HG02870 (cell line): ENCODE data around the gene TLR8.

Source experiments
- ATAC-seq: cut with Tn5 transposase; IDR thresholded peaks from one replicate; pipeline ENCODE4 v1.9.1; 2021; ENCODE audit warnings: mild to moderate bottlenecking, moderate library complexity; ENCODE audit not compliant: unreplicated experiment

TLR8 gene

DNA sequence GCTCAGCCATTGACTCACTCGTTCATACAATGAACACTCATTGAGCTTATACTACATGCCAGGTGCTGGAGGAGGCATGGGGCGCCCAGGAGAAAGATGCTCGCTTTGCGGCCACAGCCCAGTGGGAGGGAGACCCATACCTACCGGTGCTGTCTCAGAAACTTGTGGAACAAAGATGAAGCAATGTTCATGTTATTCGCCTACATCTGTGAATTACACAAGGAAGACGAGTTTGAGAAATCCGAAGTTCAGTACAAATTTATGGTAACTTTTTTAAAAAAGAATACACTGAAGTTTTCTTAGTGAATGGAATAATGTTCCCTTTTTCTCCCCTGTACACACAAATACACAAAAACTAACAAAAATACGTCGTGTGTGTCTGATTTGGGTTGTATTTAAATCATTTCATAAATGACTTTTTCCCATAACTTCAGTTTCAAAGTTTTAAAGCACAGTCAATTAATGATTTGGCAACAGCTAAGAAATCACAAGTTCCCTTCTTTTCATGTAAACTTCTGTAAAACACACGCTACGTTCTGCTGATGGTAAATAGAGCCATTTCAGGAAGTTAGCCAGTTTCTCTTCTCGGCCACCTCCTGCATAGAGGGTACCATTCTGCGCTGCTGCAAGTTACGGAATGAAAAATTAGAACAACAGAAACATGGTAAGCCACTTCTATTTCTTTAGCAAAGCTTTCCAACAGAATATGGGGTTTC is at the start of gene TLR8:
Gene TLR8 (plus strand): TSS at position 575 of the 716 bp plus-strand sequence. CDS start 87 bp downstream, at position 662.
- ATAC-seq: no peak

DNA sequence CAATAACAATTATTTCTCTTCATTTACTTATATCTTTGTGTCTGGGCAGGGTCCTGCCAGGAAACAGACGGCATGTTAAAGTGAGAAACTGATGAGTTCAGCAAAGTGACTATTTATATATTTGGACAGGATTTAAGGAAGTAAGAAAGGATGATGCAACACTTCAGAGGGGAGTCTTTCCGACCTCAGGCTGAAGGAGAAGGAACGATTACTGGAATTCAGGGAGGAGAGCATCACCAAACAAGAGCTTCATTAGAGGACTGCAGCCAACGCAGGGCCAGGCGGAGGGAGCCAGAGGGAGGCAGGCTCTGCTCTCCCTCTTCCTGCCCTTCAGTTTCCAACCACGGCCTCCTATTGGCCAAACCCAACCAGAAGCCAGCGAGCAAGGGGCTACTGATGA is 41.1 kb upstream of the TLR8 start:
- no peak for ATAC-seq

DNA sequence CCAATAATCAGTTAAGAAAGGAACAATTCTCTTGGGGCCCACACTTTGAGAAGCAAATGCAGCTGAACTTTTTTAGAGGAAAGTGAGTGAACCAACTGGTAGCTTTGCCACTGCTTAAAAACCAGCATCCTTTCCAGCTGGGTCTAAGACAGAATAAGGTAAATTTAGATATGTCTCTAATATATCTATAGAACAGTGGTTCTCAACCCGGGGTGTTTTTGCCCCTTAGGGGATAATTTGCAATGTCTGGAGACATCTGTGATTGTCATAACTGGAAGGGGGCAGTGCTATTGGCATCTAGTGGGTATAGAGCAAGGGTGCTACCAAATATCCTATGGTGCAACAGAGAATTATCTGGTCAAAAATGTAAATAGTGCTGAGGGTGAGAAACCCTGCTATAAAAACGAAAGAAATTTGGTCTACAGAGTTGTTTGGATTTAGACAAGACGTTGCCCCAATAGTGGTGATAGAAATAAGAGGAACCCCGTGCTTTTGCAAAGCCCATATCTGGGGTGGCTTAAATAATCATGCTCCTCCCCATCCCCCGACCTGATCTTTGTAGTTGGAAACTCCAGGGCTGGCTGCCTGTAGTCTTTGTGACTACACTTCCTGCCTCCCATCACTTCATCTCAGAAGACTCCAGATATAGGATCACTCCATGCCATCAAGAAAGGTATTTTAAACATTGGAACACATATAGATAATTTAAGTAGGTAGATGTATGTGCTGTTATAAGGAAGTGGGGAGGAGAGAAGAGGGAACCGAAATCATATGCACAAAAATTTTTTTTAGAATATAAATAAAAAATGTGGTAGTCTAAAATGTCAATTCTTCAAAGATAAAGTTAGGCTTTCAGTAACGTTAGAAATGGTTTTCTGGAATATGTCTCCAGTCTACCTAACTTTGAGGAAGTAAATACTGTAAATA is 39.7 kb upstream of the TLR8 start, which contains the start of gene TLR7:
Gene TLR7 (plus strand): TSS at position 622 of the 927 bp plus-strand sequence. CDS start 507 bp downstream, outside the sequence.
- no peak for ATAC-seq

DNA sequence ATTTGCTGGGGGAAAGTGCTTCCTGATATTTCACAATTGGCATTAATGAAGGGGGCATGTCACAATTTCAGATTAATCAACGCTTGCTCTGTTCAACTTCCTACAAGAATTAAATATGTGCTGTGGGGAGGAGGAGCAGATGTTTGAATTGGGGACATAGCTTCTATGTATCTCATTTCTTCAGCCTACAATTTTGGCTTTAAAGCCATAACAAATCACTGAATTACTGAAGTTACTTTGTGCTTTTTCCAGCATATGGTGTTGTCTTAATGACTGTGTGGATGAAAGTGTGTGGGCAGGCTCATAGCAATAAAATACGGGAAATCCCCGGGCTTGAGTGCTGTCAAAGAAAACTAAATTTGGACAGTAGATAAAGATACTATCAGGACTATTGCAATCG is 38.7 kb upstream of the TLR8 start:
- no peak for ATAC-seq

DNA sequence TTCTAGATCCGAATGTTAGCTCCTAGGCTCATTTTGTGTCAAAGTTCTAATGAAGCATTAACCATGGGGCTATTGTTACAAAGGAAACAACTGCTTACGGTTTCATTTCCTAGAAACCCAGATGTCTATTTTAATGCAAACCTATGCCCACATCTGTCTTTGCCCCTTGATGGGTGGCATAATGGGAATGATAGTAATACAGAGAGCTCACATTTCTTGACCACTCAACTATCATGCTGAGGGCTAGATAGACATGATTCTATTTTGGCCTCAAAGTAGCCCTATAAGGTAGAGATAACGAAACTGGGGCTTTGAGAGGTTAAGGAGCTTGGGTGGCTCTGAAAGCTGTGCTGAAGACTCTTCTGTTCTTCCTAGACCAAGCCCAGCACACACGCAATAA is 37.7 kb upstream of the TLR8 start:
- ATAC-seq: no peak

DNA sequence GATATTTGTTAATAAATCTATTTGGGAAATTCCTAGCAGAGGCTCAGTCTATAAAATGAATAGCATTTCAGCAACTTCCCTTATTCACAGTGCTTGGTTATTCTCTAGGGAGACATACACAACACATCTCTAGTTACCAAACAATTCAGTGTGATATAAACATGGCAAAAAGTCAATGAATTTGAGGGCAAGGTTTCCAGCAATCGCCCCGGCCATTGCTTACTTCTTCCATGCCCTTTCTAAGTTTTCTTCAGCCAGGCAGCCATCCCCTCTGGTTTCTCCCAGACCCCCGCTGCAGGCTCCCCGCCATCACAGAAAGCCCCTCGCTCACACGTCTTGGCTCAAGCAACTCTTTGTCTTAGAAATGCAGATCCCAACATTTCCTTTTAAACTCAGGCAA is 35.2 kb upstream of the TLR8 start:
- ATAC-seq: no peak

DNA sequence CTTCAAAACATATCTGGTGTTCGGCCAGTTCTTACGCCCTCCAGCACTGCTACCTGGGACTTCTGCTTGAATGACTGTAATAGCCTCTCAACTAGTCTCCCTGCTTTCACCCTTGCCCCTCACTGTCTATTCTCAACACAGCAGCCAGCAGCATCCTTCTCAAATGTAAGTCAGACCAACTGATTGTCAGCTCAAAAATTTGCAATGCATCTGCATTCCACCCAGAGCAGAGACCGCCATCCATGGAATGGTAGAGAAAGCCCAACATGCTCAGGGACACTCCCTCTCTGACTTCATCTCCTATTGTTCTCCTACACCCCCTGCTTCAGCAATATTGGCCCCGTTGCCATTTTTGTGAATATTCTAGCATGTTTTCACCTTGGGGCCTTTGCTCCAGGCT is 33.7 kb upstream of the TLR8 start:
- ATAC-seq: no peak

DNA sequence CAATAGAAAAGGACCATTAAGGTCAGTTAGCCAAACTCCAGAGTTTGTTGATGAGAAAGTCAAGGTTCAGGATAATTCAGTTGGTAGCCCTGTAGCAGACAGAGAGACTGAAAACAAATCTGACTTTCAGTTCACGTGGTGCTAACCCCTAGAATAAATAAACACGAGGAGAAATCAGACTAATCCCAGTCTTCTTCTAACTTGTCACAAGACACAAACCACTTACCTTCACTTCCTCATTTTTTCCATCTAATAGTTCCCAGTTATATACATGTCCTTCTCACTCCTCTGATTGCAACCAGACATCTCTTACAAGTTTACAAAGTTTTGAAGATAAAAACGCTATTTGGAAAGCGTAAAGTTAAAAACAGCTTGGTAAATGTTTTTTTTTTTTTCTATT is 31.8 kb upstream of the TLR8 start:
- ATAC-seq: no peak

DNA sequence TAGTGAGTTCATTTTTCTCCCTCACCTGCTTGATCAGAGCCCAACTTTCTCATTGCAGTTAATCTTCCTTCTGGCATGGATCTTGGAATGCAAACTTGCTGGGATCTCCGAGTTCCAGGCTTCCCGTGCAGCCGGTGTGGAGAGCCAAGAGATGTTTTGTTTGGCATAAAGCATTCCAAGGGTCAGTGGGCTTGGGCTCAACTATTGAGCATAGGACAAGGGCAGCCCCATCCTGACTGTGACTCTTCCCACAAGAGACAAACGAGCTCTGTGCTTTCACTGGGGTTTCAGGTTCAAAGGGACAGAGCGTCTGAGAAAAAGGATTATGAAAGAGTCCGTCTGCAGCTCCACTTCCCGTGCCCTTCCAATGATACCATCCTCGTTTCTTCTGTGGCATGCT is 29.0 kb upstream of the TLR8 start:
- no peak for ATAC-seq

DNA sequence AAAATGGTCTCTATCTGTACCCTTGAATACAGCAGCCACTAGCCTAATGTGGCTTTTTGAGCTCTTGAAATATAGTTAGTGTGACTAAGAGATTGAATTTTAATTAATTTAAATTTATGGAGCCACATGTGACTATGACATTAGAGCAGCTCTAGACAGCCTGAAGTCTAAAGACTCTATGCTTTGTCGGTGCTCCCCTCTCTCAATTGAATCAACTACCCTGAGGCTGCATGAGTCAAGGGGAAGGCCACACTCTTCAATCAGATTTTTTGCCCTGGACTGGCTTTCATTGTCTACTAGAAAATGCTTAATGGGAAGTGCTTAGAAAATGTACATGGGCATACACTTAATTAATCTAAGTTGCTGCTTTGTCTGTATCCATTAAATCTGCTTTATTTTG is 27.9 kb upstream of the TLR8 start:
- no peak for ATAC-seq

DNA sequence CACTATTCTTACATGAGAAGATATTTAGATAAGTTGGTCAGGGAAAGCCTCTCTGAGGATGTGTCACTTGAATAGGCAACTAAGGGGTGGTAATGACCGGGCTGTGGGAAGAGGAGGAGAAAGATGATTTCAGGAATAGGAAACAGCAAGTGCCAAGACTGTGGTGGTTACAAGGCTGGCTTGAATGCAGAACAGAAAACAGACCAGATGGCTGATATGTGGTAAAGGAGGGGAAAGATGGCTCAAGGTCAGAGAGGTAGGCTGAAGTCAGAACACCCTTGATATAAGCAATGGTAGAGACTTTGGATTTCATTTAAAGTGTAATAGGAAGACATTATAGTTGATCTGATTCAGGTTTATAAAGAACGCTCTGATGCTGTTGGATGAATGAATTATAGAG is 24.5 kb upstream of the TLR8 start:
- ATAC-seq: no peak

DNA sequence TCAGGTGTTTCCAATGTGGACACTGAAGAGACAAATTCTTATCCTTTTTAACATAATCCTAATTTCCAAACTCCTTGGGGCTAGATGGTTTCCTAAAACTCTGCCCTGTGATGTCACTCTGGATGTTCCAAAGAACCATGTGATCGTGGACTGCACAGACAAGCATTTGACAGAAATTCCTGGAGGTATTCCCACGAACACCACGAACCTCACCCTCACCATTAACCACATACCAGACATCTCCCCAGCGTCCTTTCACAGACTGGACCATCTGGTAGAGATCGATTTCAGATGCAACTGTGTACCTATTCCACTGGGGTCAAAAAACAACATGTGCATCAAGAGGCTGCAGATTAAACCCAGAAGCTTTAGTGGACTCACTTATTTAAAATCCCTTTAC is 20.9 kb upstream of the TLR8 start:
- no peak for ATAC-seq

DNA sequence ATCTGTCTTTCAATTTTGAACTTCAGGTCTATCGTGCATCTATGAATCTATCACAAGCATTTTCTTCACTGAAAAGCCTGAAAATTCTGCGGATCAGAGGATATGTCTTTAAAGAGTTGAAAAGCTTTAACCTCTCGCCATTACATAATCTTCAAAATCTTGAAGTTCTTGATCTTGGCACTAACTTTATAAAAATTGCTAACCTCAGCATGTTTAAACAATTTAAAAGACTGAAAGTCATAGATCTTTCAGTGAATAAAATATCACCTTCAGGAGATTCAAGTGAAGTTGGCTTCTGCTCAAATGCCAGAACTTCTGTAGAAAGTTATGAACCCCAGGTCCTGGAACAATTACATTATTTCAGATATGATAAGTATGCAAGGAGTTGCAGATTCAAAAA is 19.9 kb upstream of the TLR8 start:
- no peak for ATAC-seq

DNA sequence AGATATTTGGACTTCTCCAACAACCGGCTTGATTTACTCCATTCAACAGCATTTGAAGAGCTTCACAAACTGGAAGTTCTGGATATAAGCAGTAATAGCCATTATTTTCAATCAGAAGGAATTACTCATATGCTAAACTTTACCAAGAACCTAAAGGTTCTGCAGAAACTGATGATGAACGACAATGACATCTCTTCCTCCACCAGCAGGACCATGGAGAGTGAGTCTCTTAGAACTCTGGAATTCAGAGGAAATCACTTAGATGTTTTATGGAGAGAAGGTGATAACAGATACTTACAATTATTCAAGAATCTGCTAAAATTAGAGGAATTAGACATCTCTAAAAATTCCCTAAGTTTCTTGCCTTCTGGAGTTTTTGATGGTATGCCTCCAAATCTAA is 19.3 kb upstream of the TLR8 start:
- no peak for ATAC-seq

DNA sequence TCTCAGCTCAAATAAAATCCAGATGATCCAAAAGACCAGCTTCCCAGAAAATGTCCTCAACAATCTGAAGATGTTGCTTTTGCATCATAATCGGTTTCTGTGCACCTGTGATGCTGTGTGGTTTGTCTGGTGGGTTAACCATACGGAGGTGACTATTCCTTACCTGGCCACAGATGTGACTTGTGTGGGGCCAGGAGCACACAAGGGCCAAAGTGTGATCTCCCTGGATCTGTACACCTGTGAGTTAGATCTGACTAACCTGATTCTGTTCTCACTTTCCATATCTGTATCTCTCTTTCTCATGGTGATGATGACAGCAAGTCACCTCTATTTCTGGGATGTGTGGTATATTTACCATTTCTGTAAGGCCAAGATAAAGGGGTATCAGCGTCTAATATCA is 18.7 kb upstream of the TLR8 start:
- ATAC-seq: no peak

DNA sequence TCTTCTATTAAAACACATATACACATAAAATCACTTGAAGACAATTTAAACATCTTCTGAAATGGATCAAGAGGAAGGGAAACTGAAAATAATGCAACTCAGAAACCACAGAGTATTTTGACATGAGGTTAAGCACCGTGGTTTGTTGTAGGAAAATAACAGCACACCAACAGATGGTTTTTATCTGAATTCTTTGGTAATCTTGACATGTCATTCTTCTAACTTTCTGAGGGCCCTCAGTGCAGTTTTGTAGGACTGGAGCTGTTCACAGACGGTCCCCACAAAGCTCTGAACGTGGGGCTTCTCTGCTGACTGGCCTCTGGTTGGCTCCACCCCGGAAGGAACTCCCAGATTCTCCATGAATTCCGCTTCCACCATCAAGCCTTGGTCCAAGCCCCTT is 16.0 kb upstream of the TLR8 start:
- peak; percentile 54 for ATAC-seq

DNA sequence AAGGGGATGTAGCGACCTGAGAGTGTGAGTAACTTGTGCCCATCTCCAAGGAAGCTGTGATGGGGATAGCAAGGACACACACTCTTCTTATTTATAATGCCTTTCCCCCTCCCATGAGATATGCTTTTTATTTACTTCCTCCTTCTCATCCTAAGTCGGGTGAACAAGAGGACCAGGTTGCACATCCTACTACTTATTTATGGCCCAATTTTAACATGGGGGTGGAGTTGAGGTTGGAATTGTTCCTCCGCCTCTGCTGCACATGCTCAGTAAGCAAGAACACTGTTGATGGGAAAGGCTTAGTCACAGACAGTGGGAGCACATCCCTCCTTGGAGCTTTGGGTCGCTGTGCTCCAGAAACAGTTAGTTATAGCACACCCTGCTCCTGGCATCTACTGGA is 15.2 kb upstream of the TLR8 start:
- ATAC-seq: no peak

DNA sequence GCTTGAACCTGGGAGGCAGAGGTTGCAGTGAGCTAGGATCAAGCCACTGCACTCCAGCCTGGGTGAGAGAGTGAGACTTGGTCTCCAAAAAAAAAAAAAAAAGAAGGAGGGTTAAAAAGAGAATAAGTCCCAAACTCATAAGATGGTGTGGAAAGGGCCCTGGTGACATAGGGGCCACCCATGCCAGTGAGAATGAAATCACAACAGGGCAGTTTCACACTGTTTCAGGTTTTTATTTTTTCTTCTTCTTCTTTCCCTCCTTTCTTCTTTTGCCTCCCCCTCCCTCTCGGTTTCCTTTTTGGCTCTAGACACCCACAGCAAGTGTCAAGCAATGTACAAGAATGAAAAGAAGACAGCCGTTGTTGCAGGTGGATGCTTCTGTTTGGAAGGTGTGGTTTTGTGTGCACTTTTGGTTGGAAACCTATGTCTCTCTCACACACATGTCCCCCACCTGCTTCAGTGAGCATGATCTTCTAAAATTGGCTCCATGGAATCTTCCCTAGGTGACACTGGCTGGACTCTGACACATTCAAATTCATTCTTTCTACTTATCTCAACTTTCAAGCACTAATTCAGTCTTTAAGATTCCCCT is 14.4 kb upstream of the TLR8 start:
- peak; percentile 60 for ATAC-seq

DNA sequence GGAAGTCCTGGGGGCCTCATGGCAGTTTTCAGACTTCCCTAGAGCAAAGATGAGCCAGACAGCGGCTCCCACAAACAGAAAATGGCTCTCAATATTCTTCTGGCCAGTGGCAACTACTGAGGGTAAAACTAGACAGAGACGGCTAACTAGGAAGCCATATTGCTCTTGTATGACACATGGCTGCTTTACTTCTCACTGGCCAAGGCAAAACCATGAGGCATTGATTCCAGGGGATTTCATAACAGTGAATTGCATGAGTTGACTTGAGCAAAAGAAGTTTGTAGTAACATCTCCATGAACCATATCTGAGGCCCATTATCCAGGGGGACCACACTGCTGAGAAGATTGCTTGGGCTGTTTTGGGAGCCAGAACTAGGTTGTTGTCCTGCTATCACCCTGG is 13.7 kb upstream of the TLR8 start:
- ATAC-seq: no peak

DNA sequence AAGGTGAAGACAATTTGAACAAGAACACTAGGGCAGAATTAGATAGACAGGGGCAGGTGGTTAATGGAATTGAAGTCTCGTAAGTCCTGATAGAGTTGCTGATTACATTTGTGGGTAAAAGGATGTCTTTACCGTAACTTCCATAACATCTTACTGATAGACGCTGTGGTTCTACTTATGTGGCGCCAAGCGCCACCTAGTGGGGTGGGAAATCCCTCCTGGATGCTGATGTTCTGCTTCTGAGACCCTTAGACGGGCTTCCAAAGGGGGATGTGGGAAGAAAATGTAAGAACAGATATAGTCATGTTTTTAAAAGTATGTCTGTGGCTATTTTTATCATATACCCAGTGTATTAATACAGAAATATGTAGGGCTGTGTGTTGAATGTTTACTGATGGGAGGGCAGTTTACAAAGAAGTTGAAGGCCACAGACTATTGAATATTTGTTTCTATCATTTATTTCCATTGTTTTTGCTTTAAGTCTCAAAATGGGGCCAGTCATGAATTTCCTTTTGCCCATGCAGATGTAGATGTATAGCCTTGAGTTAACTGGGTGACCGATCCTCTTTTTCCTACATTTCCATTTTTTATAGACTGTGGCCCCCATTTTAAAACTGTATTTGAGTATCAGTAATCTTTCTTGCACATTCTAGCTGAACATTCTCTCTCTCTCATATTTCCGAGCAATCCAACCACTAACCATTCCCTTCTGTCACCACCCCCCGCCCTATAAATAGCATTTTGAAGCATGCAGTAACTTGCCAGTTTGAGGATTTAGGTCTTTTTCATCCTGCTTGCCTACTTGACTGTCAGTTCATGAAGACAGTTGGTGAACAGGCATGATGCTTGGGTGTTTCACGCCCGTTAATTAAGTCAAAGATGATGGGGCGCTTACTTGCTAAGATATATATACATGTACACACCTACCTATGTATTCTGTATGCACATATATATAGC is 12.1 kb upstream of the TLR8 start:
- ATAC-seq: no peak

DNA sequence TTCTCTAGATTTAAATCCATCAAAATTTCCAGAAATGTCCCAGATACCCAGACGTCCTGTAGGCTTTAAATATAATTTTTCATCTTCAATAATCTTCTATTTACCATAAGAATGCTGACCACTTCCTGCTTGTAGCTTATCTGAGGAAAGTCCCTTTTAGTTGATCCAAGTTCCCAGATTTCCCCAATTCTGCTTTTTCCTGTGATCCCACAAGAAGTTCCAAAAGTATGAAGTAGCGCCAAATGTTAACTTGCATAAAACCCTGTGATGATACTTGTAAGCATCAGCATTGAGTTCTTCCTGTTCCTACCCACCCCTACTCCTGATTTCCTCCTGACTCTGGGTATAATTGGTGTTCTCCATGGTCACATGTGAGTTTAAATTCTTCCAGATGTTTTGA is 10.6 kb upstream of the TLR8 start:
- ATAC-seq: no peak
